ENCODE measurements around the gene PGAM4. TPM values are rescaled to one million over a fixed set of nuclear protein-coding genes. Genes with fewer than 3 reads are reported as not detected.

PGAM4 gene
- total RNA-seq, 2 donors from 2014 or later, result 0.51 TPM; not detected in 1

GRCh38 chrX:77977518-77977917, 8.1 kb upstream of the PGAM4 start:
- Histone ChIP-seq H3K9me3 (ENCODE audit: control insufficient read depth, low read length) (no peaks in the 10 kb centered on the region), H3K27ac (ENCODE audit: low read depth, low read length) (no peak overlapping the region), H3K4me3 (ENCODE audit: low read length) (no peak overlapping the region), H3K27me3 (ENCODE audit: control insufficient read depth, insufficient read depth, low read length, poor library complexity, severe bottlenecking) (no peaks in the 10 kb centered on the region), H3K36me3 (ENCODE audit: control insufficient read depth, insufficient read depth, low read length) (no peaks in the 10 kb centered on the region), H3K9ac (ENCODE audit: extremely low read depth, low read length, poor library complexity, severe bottlenecking) (no peak overlapping the region), H3K4me1 (ENCODE audit: control insufficient read depth, insufficient read depth, low read length) (no peaks in the 10 kb centered on the region)
- no peaks in the 10 kb centered on the region for H3K27me3 Mint-ChIP-seq (ENCODE audit: insufficient read depth)
- H3K4me3 Mint-ChIP-seq, result no peak overlapping the region
- no peak overlapping the region for H3K27ac Mint-ChIP-seq
- no peak for DNase-seq
- no peak for TF ChIP-seq CTCF (conservative IDR thresholded peaks at IDR 0.05)
- H3K36me3 Mint-ChIP-seq (ENCODE audit: low read depth), result no peaks in the 10 kb centered on the region
- WGBS, 2 experiments (ENCODE audit: insufficient coverage in 1 of 2, insufficient read length in 1 of 2), result 83% methylated on average over 1 of the region's 1 CpG; no CpG with 5 or more reads in 1 of the 2 experiments
- no peaks in the 10 kb centered on the region for H3K4me1 Mint-ChIP-seq
- peaks cover 27% of the 10 kb centered on the region for H3K9me3 Mint-ChIP-seq

- DNase-seq, result no peak
Measured at GRCh38 chrX:77977095-77977494, 7.7 kb upstream of the PGAM4 start.

GRCh38 chrX:77975755-77976154, 6.3 kb upstream of the PGAM4 start:
- Histone ChIP-seq H3K4me3 (ENCODE audit: low read length) (no peak overlapping the region), H3K9me3 (ENCODE audit: control insufficient read depth, low read length) (no peaks in the 10 kb centered on the region), H3K36me3 (ENCODE audit: control insufficient read depth, insufficient read depth, low read length) (no peaks in the 10 kb centered on the region), H3K9ac (ENCODE audit: extremely low read depth, low read length, poor library complexity, severe bottlenecking) (no peak overlapping the region), H3K27me3 (ENCODE audit: control insufficient read depth, insufficient read depth, low read length, poor library complexity, severe bottlenecking) (no peaks in the 10 kb centered on the region), H3K4me1 (ENCODE audit: control insufficient read depth, insufficient read depth, low read length) (no peaks in the 10 kb centered on the region), H3K27ac (ENCODE audit: low read depth, low read length) (no peak overlapping the region)
- no peaks in the 10 kb centered on the region for H3K4me1 Mint-ChIP-seq
- DNase-seq, result no peak
- H3K27ac Mint-ChIP-seq, result no peak overlapping the region
- no peaks in the 10 kb centered on the region for H3K36me3 Mint-ChIP-seq (ENCODE audit: low read depth)
- TF ChIP-seq CTCF (conservative IDR thresholded peaks at IDR 0.05), result no peak
- H3K27me3 Mint-ChIP-seq (ENCODE audit: insufficient read depth), result no peaks in the 10 kb centered on the region
- WGBS, 2 experiments (ENCODE audit: insufficient coverage in 1 of 2, insufficient read length in 1 of 2), result 100% methylated on average over 1 of the region's 2 CpGs; no CpG with 5 or more reads in 1 of the 2 experiments
- peaks cover 32% of the 10 kb centered on the region for H3K9me3 Mint-ChIP-seq
- H3K4me3 Mint-ChIP-seq, result no peak overlapping the region

More at GRCh38 chrX:77977095-77977494, 7.7 kb upstream of the PGAM4 start:
- H3K36me3 ChIP-seq (ENCODE audit: control insufficient read depth, insufficient read depth, low read length), result no peaks in the 10 kb centered on the region
- Mint-ChIP-seq H3K4me1 (no peaks in the 10 kb centered on the region), H3K36me3 (ENCODE audit: low read depth) (no peaks in the 10 kb centered on the region), H3K9me3 (peaks cover 28% of the 10 kb centered on the region), H3K27ac (no peak overlapping the region), H3K4me3 (no peak overlapping the region), H3K27me3 (ENCODE audit: insufficient read depth) (no peaks in the 10 kb centered on the region)
- H3K9me3 ChIP-seq (ENCODE audit: control insufficient read depth, low read length), result no peaks in the 10 kb centered on the region
- no peak for TF ChIP-seq CTCF (conservative IDR thresholded peaks at IDR 0.05)
- H3K4me1 ChIP-seq (ENCODE audit: control insufficient read depth, insufficient read depth, low read length), result no peaks in the 10 kb centered on the region
- H3K9ac ChIP-seq (ENCODE audit: extremely low read depth, low read length, poor library complexity, severe bottlenecking), result no peak overlapping the region
- H3K27me3 ChIP-seq (ENCODE audit: control insufficient read depth, insufficient read depth, low read length, poor library complexity, severe bottlenecking), result no peaks in the 10 kb centered on the region
- no peak overlapping the region for H3K4me3 ChIP-seq (ENCODE audit: low read length)
- no peak overlapping the region for H3K27ac ChIP-seq (ENCODE audit: low read depth, low read length)
